ENCODE measurements around the gene CACFD1. TPM values are rescaled to one million over a fixed set of nuclear protein-coding genes. Genes with fewer than 3 reads are reported as not detected.

Gene CACFD1
- total and polyA plus RNA-seq, 2 donors (not counting 1 experiment from before 2014, with no cell fraction given), result 27.4 to 31.1 TPM

- H3K9me3 Mint-ChIP-seq (ENCODE audit: insufficient read depth), result no peaks in the 10 kb centered on the region
- H3K4me1 Mint-ChIP-seq, result peaks cover 23% of the 10 kb centered on the region
- no peaks in the 10 kb centered on the region for H3K27me3 ChIP-seq (replicated peaks in 1 of 4; ENCODE audit: control extremely low read depth in 1 of 4, control insufficient read depth in 3 of 4, insufficient read depth in 4 of 4, low read length in 3 of 4)
- H3K27me3 Mint-ChIP-seq, result no peaks in the 10 kb centered on the region
- H2AFZ ChIP-seq (ENCODE audit: insufficient read depth, low read depth, low read length, poor library complexity, severe bottlenecking), result no peak overlapping the region
- H4K20me1 ChIP-seq (ENCODE audit: control insufficient read depth, insufficient read depth, low read length, poor library complexity, severe bottlenecking), result peaks cover 17% of the 10 kb centered on the region
- TF ChIP-seq CTCF (IDR thresholded peaks at IDR 0.05) (no peak), EZH2 (IDR thresholded peaks at IDR 0.05; ENCODE audit: borderline replicate concordance, insufficient read depth, low read depth, low read length, poor library complexity, severe bottlenecking) (no peak)
- POLR2A ChIA-PET, result no interaction called here
- H3K27ac Mint-ChIP-seq, result no peak overlapping the region
- peaks cover 11 to 33% of the 10 kb centered on the region in 2 donors for H3K4me1 ChIP-seq (ENCODE audit: control insufficient read depth in 2 of 2, insufficient read depth in 2 of 2, low read length in 2 of 2)
- intact Hi-C loops (cut with micrococcal nuclease), result no loop called here
- peaks cover 0 to 11% of the 10 kb centered on the region in 2 experiments for H3K36me3 ChIP-seq (replicated peaks in 1 of 2; ENCODE audit: control extremely low read depth in 1 of 2, control insufficient read depth in 1 of 2, extremely low read depth in 1 of 2, insufficient read depth in 2 of 2, low read length in 1 of 2)
- no peak overlapping the region for H3K4me2 ChIP-seq (replicated peaks; ENCODE audit: low read depth, low read length, poor library complexity, severe bottlenecking)
- H3K4me3 Mint-ChIP-seq, result no peak overlapping the region
- DNase-seq (no peak), ATAC-seq (ENCODE audit: low read depth) (no peak)
- H3K9me3 ChIP-seq (ENCODE audit: control extremely low read depth in 1 of 3, control insufficient read depth in 2 of 3, insufficient read depth in 1 of 3, low read length in 2 of 3), result no peaks in the 10 kb centered on the region
- CTCF ChIA-PET, result interaction anchor here (0.6 kb wide), 1 partner anchor 20 kb away, joined by 3 read pairs; no protein-coding TSS in a partner anchor
- WGBS (ENCODE audit: insufficient coverage), result 96% methylated on average over 24 of the region's 24 CpGs
- no peak overlapping the region for H3K9ac ChIP-seq (ENCODE audit: low read length)
- H3K79me2 ChIP-seq (ENCODE audit: control insufficient read depth, insufficient read depth, low read length), result peaks cover 13% of the 10 kb centered on the region
- H3K27ac ChIP-seq (ENCODE audit: low read length in 2 of 2), result no peak overlapping the region
- H3K4me3 ChIP-seq (ENCODE audit: control extremely low read depth in 1 of 5, extremely low read depth in 1 of 5, insufficient read depth in 1 of 5, low read depth in 2 of 5, low read length in 4 of 5), result no peak overlapping the region
Observed at GRCh38 chr9:133463864-133464615, 4.3 kb downstream of the CACFD1 start.

- DNase-seq, result no peak
- H3K4me2 ChIP-seq (replicated peaks; ENCODE audit: low read depth, low read length, poor library complexity, severe bottlenecking), result no peak overlapping the region
- intact Hi-C loops (cut with micrococcal nuclease), result no loop called here
- Mint-ChIP-seq H3K27me3 (no peaks in the 10 kb centered on the region), H3K9me3 (ENCODE audit: insufficient read depth) (no peaks in the 10 kb centered on the region), H3K4me3 (no peak overlapping the region), H3K4me1 (peaks cover 20% of the 10 kb centered on the region), H3K27ac (no peak overlapping the region)
- ChIA-PET CTCF (interaction anchor here (0.6 kb wide), 1 partner anchor 20 kb away, joined by 3 read pairs; no protein-coding TSS in a partner anchor), POLR2A (no interaction called here)
- TF ChIP-seq EZH2 (IDR thresholded peaks at IDR 0.05; ENCODE audit: borderline replicate concordance, insufficient read depth, low read depth, low read length, poor library complexity, severe bottlenecking) (no peak), CTCF (IDR thresholded peaks at IDR 0.05) (no peak)
- H4K20me1 ChIP-seq (ENCODE audit: control insufficient read depth, insufficient read depth, low read length, poor library complexity, severe bottlenecking), result peaks cover 23% of the 10 kb centered on the region
- no peaks in the 10 kb centered on the region for H3K27me3 ChIP-seq (replicated peaks in 1 of 4; ENCODE audit: control extremely low read depth in 1 of 4, control insufficient read depth in 3 of 4, insufficient read depth in 4 of 4, low read length in 3 of 4)
- H3K36me3 ChIP-seq (replicated peaks in 1 of 2; ENCODE audit: control extremely low read depth in 1 of 2, control insufficient read depth in 1 of 2, extremely low read depth in 1 of 2, insufficient read depth in 2 of 2, low read length in 1 of 2), result peaks cover 0 to 11% of the 10 kb centered on the region in 2 experiments
- WGBS (ENCODE audit: insufficient coverage), result 94% methylated on average over 7 of the region's 10 CpGs
- peaks cover 13% of the 10 kb centered on the region for H3K79me2 ChIP-seq (ENCODE audit: control insufficient read depth, insufficient read depth, low read length)
- no peak overlapping the region for H3K27ac ChIP-seq (ENCODE audit: low read length in 2 of 2)
- H2AFZ ChIP-seq (ENCODE audit: insufficient read depth, low read depth, low read length, poor library complexity, severe bottlenecking), result no peak overlapping the region
- no peak overlapping the region for H3K9ac ChIP-seq (ENCODE audit: low read length)
- no peak for ATAC-seq (ENCODE audit: low read depth)
- no peaks in the 10 kb centered on the region for H3K9me3 ChIP-seq (ENCODE audit: control extremely low read depth in 1 of 3, control insufficient read depth in 2 of 3, insufficient read depth in 1 of 3, low read length in 2 of 3)
- H3K4me3 ChIP-seq (ENCODE audit: control extremely low read depth in 1 of 5, extremely low read depth in 1 of 5, insufficient read depth in 1 of 5, low read depth in 2 of 5, low read length in 4 of 5), result no peak overlapping the region
- H3K4me1 ChIP-seq (ENCODE audit: control insufficient read depth in 2 of 2, insufficient read depth in 2 of 2, low read length in 2 of 2), result peaks cover 8 to 28% of the 10 kb centered on the region in 2 donors
Observed at GRCh38 chr9:133464638-133465037, 4.9 kb downstream of the CACFD1 start.
